D721Med (cell line): ENCODE data around the gene TGM6.

Source experiments
- DNase-seq: peaks from one replicate; pipeline ENCODE4 v3.0.0; 2011; ENCODE audit warnings: low spot score; ENCODE audit not compliant: insufficient read length
- FAIRE-seq: peaks from 2 replicates; lab custom pipeline; 2011; peaks lifted over from hg19 to GRCh38; lab: Jason Lieb, UNC
- TF ChIP-seq, protein P1 (sequence below): IDR thresholded peaks from 2 replicates; pipeline ENCODE4 v1.5.1; 2012; ENCODE audit warnings: mild to moderate bottlenecking, control low read depth; ENCODE audit not compliant: insufficient read depth; ENCODE audit errors: missing control alignments

Gene TGM6

DNA sequence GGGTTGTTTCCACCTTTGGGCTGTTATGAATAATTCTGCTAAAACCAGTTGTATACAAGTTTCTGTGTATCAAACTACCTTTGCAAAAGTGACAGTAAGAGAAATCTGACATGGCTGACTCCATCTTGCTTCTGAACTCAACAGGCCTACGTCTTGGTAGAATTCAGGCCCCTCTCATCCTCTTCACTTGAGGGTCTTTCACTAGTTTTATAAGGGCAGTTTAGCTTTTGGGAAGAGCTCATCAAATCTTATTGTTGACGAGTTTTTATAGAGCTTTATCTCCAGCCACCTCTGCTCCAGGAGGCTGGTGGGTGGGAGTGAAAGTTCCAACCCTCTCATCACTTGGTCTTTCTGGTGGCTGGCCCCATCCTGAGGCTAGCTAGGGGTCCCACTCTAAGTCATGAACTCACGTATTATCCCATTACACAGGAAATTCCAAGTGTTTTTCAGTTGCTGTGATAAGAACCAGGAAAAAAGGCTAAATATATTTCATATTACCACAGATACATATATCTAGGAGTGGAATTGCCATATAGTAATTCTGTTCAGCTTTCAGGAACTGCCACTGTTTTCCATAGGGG, 78.3 kb downstream of the TGM6 start:
- DNase-seq, result no peak
- TF ChIP-seq, protein P1, sequence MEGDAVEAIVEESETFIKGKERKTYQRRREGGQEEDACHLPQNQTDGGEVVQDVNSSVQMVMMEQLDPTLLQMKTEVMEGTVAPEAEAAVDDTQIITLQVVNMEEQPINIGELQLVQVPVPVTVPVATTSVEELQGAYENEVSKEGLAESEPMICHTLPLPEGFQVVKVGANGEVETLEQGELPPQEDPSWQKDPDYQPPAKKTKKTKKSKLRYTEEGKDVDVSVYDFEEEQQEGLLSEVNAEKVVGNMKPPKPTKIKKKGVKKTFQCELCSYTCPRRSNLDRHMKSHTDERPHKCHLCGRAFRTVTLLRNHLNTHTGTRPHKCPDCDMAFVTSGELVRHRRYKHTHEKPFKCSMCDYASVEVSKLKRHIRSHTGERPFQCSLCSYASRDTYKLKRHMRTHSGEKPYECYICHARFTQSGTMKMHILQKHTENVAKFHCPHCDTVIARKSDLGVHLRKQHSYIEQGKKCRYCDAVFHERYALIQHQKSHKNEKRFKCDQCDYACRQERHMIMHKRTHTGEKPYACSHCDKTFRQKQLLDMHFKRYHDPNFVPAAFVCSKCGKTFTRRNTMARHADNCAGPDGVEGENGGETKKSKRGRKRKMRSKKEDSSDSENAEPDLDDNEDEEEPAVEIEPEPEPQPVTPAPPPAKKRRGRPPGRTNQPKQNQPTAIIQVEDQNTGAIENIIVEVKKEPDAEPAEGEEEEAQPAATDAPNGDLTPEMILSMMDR, result no peak
- no peak for FAIRE-seq

- TF ChIP-seq, protein P1, result no peak
- FAIRE-seq (no peak), DNase-seq (no peak)
Observed at GRCh38 chr20:2459981-2460751, 79.5 kb downstream of the TGM6 start.

DNA sequence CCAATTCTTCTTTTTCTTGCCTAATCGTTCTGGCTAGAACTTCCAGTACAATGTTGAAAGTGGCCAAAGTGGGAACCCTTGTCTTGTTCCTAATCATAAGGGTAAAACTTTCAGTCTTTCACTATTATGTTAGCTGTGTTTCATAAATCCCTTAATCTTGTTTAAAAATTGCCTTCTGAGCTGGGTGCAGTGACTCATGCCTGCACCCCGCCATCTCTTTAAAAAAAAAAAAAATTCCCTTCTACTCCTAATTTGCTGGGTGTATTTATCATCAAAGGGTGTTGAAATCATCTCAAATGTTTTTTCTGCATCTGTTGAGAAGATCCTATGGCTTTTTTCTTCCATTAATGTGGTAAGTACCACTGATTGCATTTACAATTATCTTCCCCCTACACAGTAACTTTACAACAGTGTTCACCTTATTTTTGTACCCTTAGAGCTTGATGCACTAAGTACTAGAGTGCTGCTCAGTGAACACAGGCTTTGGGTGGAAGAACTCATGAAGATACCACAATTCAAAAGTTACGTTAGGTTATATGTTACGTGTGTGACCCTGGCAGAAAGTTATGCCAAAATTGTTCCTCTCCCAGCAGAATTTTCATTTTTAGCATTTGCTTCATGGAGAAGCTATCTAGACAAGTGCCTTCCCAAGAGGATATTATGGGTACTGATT, 80.2 kb downstream of the TGM6 start:
- no peak for FAIRE-seq
- DNase-seq, result no peak
- TF ChIP-seq, protein P1, result no peak

DNA sequence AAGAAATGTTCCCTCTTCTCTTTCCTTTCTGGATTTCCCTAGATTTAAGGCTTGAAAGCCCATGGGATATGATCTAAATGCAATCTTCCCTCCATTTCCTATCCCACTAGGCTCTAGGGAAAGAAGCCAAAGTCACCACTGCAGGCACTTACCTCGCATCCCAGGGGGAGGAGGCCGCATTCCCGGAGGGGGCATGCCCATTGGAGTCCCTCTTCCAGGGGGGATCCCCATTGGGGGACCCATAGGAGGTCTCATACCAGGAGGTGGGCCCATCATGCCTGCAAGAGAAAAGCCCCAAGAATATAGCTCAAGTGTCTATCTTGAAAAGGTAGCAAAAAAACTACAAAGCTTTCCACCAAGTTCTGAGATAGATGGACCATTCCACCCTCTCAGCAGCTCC, 81.8 kb downstream of the TGM6 start:
- no peak for FAIRE-seq
- no peak for DNase-seq
- TF ChIP-seq, protein P1, result no peak

- DNase-seq, result no peak
- TF ChIP-seq, protein P1, result no peak
- no peak for FAIRE-seq
Observed at GRCh38 chr20:2463616-2464365, 83.1 kb downstream of the TGM6 start.

DNA sequence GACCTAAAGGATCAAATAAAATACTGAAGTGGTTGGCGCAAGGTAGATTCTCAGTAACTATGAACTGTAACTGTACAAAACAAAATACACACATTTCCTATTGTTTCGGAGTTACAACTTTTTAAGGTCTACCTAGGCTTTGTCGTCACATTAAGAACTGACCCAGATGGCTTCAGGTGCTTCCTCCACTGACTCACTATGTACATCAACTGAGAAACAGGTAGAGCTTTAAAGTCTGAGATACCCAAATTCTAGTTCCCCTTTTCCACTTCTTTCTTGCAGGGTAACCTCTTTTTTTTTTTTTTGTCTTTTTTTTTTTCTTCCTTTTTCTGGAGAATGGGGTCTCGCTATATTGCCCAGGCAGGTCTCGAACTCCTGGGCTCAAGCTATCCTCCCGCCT, 84.4 kb downstream of the TGM6 start:
- TF ChIP-seq, protein P1, result no peak
- no peak for FAIRE-seq
- no peak for DNase-seq
